Activated T-helper 1 cell treated with anti-CD3 and anti-CD28 coated beads, Interleukin-2, amount 50 U/mL, for 16 hours (primary cell): ENCODE data around the gene GRSF1.
"Not testable (repeated sequence)": the region's sequence is repeated elsewhere in the genome, so short reads cannot be mapped to it uniquely, and the experiment has no call there.

Experiments used
- DNase-seq, 2 donors: peaks; one replicate each; pipeline ENCODE4 v3.0.0-alpha.2; 2020; ENCODE audit warnings: low read depth in 1 of 2, low spot score in 1 of 2

Gene GRSF1

GRCh38 chr4:70839589-70840093 lies at the start of gene GRSF1:
TSS of gene GRSF1 (minus strand) at chr4:70839890. CDS start at chr4:70839827, 63 bp downstream.
- DNase-seq: peak; percentile 91 to 92

- DNase-seq: no peak
Observed at GRCh38 chr4:70885174-70885573, 45.5 kb upstream of the GRSF1 start.

- no peak for DNase-seq
Observed at GRCh38 chr4:70880739-70881138, 41.0 kb upstream of the GRSF1 start.

- DNase-seq: no peak
Observed at GRCh38 chr4:70877556-70877955, 37.9 kb upstream of the GRSF1 start.

GRCh38 chr4:70874268-70875156 lies 34.8 kb upstream of the GRSF1 start:
- no peak for DNase-seq

- no peak for DNase-seq
Observed at GRCh38 chr4:70873216-70873615, 33.5 kb upstream of the GRSF1 start.

GRCh38 chr4:70868778-70869177 lies 29.1 kb upstream of the GRSF1 start:
- no peak for DNase-seq

- DNase-seq: no peak
Observed at GRCh38 chr4:70863099-70863790, 23.6 kb upstream of the GRSF1 start.

GRCh38 chr4:70859066-70859465 lies 19.4 kb upstream of the GRSF1 start:
- no peak for DNase-seq

GRCh38 chr4:70858454-70858853 lies 18.8 kb upstream of the GRSF1 start:
- no peak for DNase-seq

GRCh38 chr4:70855464-70855863 lies 15.8 kb upstream of the GRSF1 start:
- no peak for DNase-seq

GRCh38 chr4:70849291-70849690 lies 9.6 kb upstream of the GRSF1 start:
- no peak for DNase-seq

GRCh38 chr4:70844180-70844579 lies 4.5 kb upstream of the GRSF1 start:
- no peak for DNase-seq

GRCh38 chr4:70842761-70843435 lies 3.2 kb upstream of the GRSF1 start:
- no peak for DNase-seq

GRCh38 chr4:70841951-70842350 lies 2.3 kb upstream of the GRSF1 start:
- no peak for DNase-seq

GRCh38 chr4:70841211-70841610 lies 1.5 kb upstream of the GRSF1 start:
- DNase-seq: no peak

- DNase-seq: not testable (repeated sequence)
Observed at GRCh38 chr4:70840631-70841030, 941 bp upstream of the GRSF1 start.

- peak; percentile 25 to 56 for DNase-seq
Observed at GRCh38 chr4:70840137-70840536, 447 bp upstream of the GRSF1 start.

GRCh38 chr4:70838666-70839588 lies 763 bp downstream of the GRSF1 start:
- peak; percentile 30 to 59 for DNase-seq

GRCh38 chr4:70838204-70838603 lies 1.5 kb downstream of the GRSF1 start:
- DNase-seq: no peak

- DNase-seq: no peak
Observed at GRCh38 chr4:70836081-70836480, 3.6 kb downstream of the GRSF1 start.
